HK-2 (cell line): Measurements from ENCODE around the gene PRMT7.

ENCODE experiments used
- DNase-seq: peaks from one replicate; pipeline ENCODE4 v3.0.0-alpha.2; 2018; ENCODE audit not compliant: unreplicated experiment

Gene PRMT7

GRCh38 chr16:68306633-68307032 is 4.2 kb upstream of the PRMT7 start:
- no peak for DNase-seq

- no peak for DNase-seq
Measured at GRCh38 chr16:68309799-68310198, 1.0 kb upstream of the PRMT7 start.

- no peak for DNase-seq
Measured at GRCh38 chr16:68310437-68310773, 414 bp upstream of the PRMT7 start.

- no peak for DNase-seq
Measured at GRCh38 chr16:68313116-68313515, 2.3 kb downstream of the PRMT7 start.

- no peak for DNase-seq
Measured at GRCh38 chr16:68319185-68319908, 8.5 kb downstream of the PRMT7 start.

- no peak for DNase-seq
Measured at GRCh38 chr16:68324336-68324735, 13.5 kb downstream of the PRMT7 start.

GRCh38 chr16:68324780-68325357 is 14.1 kb downstream of the PRMT7 start:
- no peak for DNase-seq

- peak; percentile 76 for DNase-seq
Measured at GRCh38 chr16:68328151-68328859, 17.5 kb downstream of the PRMT7 start.

GRCh38 chr16:68328860-68329390 is 18.1 kb downstream of the PRMT7 start:
- DNase-seq = no peak

- no peak for DNase-seq
Measured at GRCh38 chr16:68331879-68332410, 21.1 kb downstream of the PRMT7 start.

GRCh38 chr16:68332411-68333121 is 21.7 kb downstream of the PRMT7 start:
- no peak for DNase-seq

GRCh38 chr16:68335175-68335574 is 24.4 kb downstream of the PRMT7 start:
- no peak for DNase-seq

- no peak for DNase-seq
Measured at GRCh38 chr16:68338326-68339119, 27.7 kb downstream of the PRMT7 start.

GRCh38 chr16:68339214-68339613 is 28.4 kb downstream of the PRMT7 start:
- no peak for DNase-seq

- no peak for DNase-seq
Measured at GRCh38 chr16:68342620-68343019, 31.8 kb downstream of the PRMT7 start.

- DNase-seq = no peak
Measured at GRCh38 chr16:68343137-68343536, 32.3 kb downstream of the PRMT7 start.

GRCh38 chr16:68344252-68344651 is 33.4 kb downstream of the PRMT7 start:
- no peak for DNase-seq

- DNase-seq = no peak
Measured at GRCh38 chr16:68345351-68345810, 34.6 kb downstream of the PRMT7 start.

GRCh38 chr16:68345958-68346635 is 35.3 kb downstream of the PRMT7 start:
- DNase-seq = no peak

GRCh38 chr16:68346892-68347480 is 36.2 kb downstream of the PRMT7 start:
- no peak for DNase-seq
